Neuronal stem cell (in vitro differentiated cells): Measurements from ENCODE around the gene PITPNB.

Experiments used
- DNase-seq: peaks from one replicate; pipeline ENCODE4 v3.0.0-alpha.2; 2013; ENCODE audit warnings: low spot score
- H2AFZ ChIP-seq: one replicate; pipeline ENCODE4 v1.6.1; 2013; ENCODE audit warnings: mild to moderate bottlenecking, low read length, inconsistent platforms
- H2AK5ac ChIP-seq: 2 replicates; pipeline ENCODE4 v1.6.1; 2013; ENCODE audit warnings: low read depth, mild to moderate bottlenecking, inconsistent platforms, low read length, moderate library complexity, mixed read lengths
- H2BK120ac ChIP-seq: 2 replicates; pipeline ENCODE4 v1.6.1; 2013; ENCODE audit warnings: low read depth, mild to moderate bottlenecking, inconsistent platforms, low read length, moderate library complexity, mixed read lengths
- H2BK12ac ChIP-seq: one replicate; pipeline ENCODE4 v1.6.1; 2013; ENCODE audit warnings: low read length, inconsistent platforms
- H2BK15ac ChIP-seq: 2 replicates; pipeline ENCODE4 v1.6.1; 2013; ENCODE audit warnings: mild to moderate bottlenecking, low read length, inconsistent platforms, mixed read lengths
- H2BK5ac ChIP-seq: one replicate; pipeline ENCODE4 v1.6.1; 2013; ENCODE audit warnings: inconsistent platforms, mild to moderate bottlenecking, low read length, moderate library complexity
- H3K14ac ChIP-seq: one replicate; pipeline ENCODE4 v1.6.1; 2013; ENCODE audit warnings: low read length, inconsistent platforms
- H3K18ac ChIP-seq: 2 replicates; pipeline ENCODE4 v1.6.1; 2013; ENCODE audit warnings: low read length, inconsistent platforms
- H3K23ac ChIP-seq: 2 replicates; pipeline ENCODE4 v1.6.1; 2013; ENCODE audit warnings: low read depth, mild to moderate bottlenecking, mixed read lengths, low read length, inconsistent platforms; ENCODE audit not compliant: poor library complexity
- H3K27ac ChIP-seq: replicated peaks from 3 replicates; pipeline ENCODE4 v1.5.1; 2013; ENCODE audit warnings: low read length, inconsistent platforms
- H3K27me3 ChIP-seq, 3 experiments: 2 replicates each; pipeline ENCODE4 v1.6.1; 2013; ENCODE audit warnings: low read length in 3 of 3, mild to moderate bottlenecking in 2 of 3, inconsistent platforms in 1 of 3, low read depth in 1 of 3, mixed read lengths in 1 of 3, moderate library complexity in 1 of 3; ENCODE audit not compliant: control insufficient read depth in 3 of 3, insufficient read depth in 3 of 3
- H3K36me3 ChIP-seq, 2 donors: replicated peaks in 1 of 2; 2 replicates each; pipeline ENCODE4 v1.6.1; 2013; ENCODE audit warnings: low read length in 2 of 2; ENCODE audit not compliant: control insufficient read depth in 2 of 2, insufficient read depth in 2 of 2
- H3K4ac ChIP-seq: 2 replicates; pipeline ENCODE4 v1.6.1; 2013; ENCODE audit warnings: inconsistent platforms, mild to moderate bottlenecking, low read length, moderate library complexity
- H3K4me1 ChIP-seq, 2 donors: 1 replicate in 1 of 2; 2 replicates in 1 of 2; pipeline ENCODE4 v1.6.1; 2013; ENCODE audit warnings: low read length in 2 of 2, low read depth in 1 of 2; ENCODE audit not compliant: control insufficient read depth in 2 of 2, insufficient read depth in 1 of 2
- H3K4me2 ChIP-seq: one replicate; pipeline ENCODE4 v1.6.1; 2013; ENCODE audit warnings: mild to moderate bottlenecking, low read length, inconsistent platforms; ENCODE audit not compliant: insufficient read depth, poor library complexity, severe bottlenecking
- H3K4me3 ChIP-seq, 2 donors: 2 replicates each; pipeline ENCODE4 v1.5.1; 2013; ENCODE audit warnings: low read length in 2 of 2, mild to moderate bottlenecking in 2 of 2, inconsistent platforms in 1 of 2, moderate library complexity in 1 of 2
- H3K79me1 ChIP-seq: one replicate; pipeline ENCODE4 v1.6.1; 2013; ENCODE audit warnings: low read depth, mild to moderate bottlenecking, inconsistent platforms, low read length, moderate library complexity
- H3K9ac ChIP-seq: one replicate; pipeline ENCODE4 v1.6.1; 2013; ENCODE audit warnings: mild to moderate bottlenecking, low read depth, low read length, inconsistent platforms; ENCODE audit not compliant: poor library complexity
- H3K9me3 ChIP-seq, 2 donors: replicated peaks in 1 of 2; 2 replicates each; pipeline versions ENCODE3 to v1.6.1; 2013; ENCODE audit warnings: low read length in 2 of 2, mild to moderate bottlenecking in 2 of 2, inconsistent platforms in 1 of 2, low read depth in 1 of 2, mixed read lengths in 1 of 2, moderate library complexity in 1 of 2; ENCODE audit not compliant: control insufficient read depth in 2 of 2, insufficient read depth in 1 of 2
- H4K8ac ChIP-seq: one replicate; pipeline ENCODE4 v1.6.1; 2013; ENCODE audit warnings: low read depth, mild to moderate bottlenecking, inconsistent platforms, low read length, moderate library complexity
- H4K91ac ChIP-seq: one replicate; pipeline ENCODE4 v1.6.1; 2013; ENCODE audit warnings: low read length, low read depth, mild to moderate bottlenecking, inconsistent platforms; ENCODE audit not compliant: poor library complexity
- WGBS, 2 donors: extraction: QIAGEN DNeasy Blood & Tissue Kit; methylation state at CpG; one replicate each; pipeline ENCODE4 v1.1.7; 2013; ENCODE audit warnings: missing lambda C conversion rate in 2 of 2, mixed read lengths in 1 of 2; ENCODE audit not compliant: insufficient read length in 2 of 2, insufficient replicate concordance in 1 of 2; ENCODE audit errors: extremely low coverage in 2 of 2; 5-methylcytosine and 5-hydroxymethylcytosine counted together

Gene PITPNB

DNA sequence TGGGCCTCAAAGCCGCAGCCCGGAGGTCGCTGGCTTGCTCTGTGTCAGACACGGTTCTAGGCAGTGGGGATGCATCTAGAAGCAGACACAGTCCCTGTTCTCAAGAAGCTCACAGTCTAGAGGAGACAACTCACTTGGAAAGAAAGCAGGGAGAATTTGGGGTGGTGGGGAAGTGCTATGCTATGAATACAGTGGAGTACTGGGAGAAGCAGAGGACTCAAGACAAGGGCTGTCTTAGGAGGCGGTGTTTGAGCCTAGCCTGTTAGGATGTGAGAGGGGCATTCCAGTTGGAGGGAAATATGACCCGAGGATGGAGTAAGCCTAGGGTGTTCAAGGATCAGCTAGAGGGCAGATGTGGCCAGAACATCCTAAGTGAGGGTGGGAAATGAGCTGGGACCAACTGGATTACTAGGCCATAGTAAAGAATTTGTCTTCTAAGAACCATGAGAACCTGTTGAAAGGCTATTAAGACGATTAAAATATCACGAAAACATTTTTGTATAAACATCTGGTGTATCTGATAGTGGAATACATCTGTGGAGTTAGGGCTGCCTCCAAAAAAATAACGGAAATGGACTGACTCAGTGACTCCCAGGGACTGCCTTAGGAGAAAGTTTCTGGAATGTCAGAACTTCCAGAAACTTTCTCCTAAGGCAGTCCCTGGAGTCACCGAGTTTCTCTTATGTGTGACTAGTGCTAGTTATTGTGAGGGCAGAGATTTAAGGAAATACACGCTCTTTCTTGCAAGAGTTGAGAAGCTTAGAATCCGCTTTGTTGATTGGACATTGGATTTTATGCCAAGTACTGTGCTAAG is 1.1 kb upstream of the PITPNB start:
- no CpG with 5 or more reads among the region's 12 CpGs for WGBS, 2 donors
- Histone ChIP-seq H3K27me3 (no peaks in the 10 kb centered on the region), H3K79me1 (peaks cover 2% of the 10 kb centered on the region), H3K18ac (peak overlapping the region; percentile 86), H3K4me2 (peak overlapping the region; percentile 78), H3K36me3 (peaks cover 4 to 45% of the 10 kb centered on the region in 2 donors), H4K8ac (no peak overlapping the region), H3K4me3 (peak overlapping the region; percentile 90 to 91), H3K14ac (no peak overlapping the region), H3K4ac (no peak overlapping the region), H2BK12ac (no peak overlapping the region), H3K4me1 (peaks cover 4 to 5% of the 10 kb centered on the region in 2 donors), H3K9me3 (peaks cover 3 to 13% of the 10 kb centered on the region in 2 donors), H4K91ac (no peak overlapping the region), H2BK5ac (peak overlapping the region; percentile 84), H3K27ac (peak overlapping the region; percentile 83), H3K9ac (peak overlapping the region; percentile 91), H3K23ac (peak overlapping the region; percentile 31), H2AFZ (peak overlapping the region; percentile 93), H2BK15ac (peak overlapping the region; percentile 17), H2BK120ac (no peak overlapping the region), H2AK5ac (peak overlapping the region; percentile 36)
- peak; percentile 54 for DNase-seq

DNA sequence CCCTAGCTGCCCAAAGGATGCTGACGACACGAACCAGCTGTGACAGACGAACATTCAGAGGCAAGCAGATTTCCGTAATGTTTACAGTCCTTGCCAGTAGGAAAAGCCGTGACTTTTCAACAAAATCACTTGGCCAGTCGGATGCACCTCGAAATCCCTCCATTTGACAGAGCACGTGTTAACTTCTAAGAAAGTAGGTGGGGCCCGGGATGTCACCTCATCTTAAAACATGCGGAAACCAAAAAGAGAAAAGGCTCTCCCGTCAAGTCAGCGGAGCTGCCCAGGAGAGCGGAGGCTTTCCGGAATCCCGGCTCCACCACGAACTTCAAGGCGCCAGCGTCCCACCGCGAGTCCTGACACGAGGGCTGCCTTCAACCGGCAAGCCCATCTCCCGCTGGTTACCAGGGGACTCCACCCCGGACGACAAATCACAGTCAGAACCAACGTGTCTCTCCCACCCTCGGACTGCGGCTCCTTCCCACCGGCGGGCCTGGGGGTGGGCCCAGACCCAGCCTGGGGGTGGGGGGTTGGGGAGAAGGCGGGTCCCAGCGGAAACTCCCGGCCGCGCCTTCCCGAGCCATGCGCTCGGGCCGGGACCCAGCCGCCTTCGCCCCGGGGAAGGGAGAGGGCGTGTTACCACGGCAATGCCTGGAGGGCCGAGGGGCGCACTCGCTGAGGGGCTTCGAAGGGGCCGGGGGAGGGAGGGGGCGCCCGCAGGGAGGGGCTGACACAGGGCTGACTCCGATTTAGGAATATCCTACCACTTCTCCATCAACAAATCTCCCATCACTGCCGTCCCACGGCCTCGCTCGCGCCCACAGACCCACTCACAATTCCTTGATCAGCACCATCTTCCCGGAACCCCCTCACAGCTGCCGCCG is 475 bp downstream of the PITPNB start:
- no peak overlapping the region for H3K14ac ChIP-seq
- H3K9me3 ChIP-seq, result peaks cover 0 to 3% of the 10 kb centered on the region in 2 donors
- peak; percentile 35 for DNase-seq
- peak overlapping the region; percentile 44 for H3K23ac ChIP-seq
- peak overlapping the region; percentile 87 for H3K18ac ChIP-seq
- no peak overlapping the region for H2BK12ac ChIP-seq
- peak overlapping the region; percentile 91 to 97 for H3K4me3 ChIP-seq
- H3K27me3 ChIP-seq, result no peaks in the 10 kb centered on the region
- H3K4me1 ChIP-seq, result peaks cover 5 to 7% of the 10 kb centered on the region in 2 donors
- H4K8ac ChIP-seq, result no peak overlapping the region
- no CpG with 5 or more reads among the region's 60 CpGs for WGBS, 2 donors
- no peak overlapping the region for H4K91ac ChIP-seq
- peak overlapping the region; percentile 70 for H3K4me2 ChIP-seq
- no peak overlapping the region for H2AK5ac ChIP-seq
- H2AFZ ChIP-seq, result peak overlapping the region; percentile 92
- peaks cover 2 to 40% of the 10 kb centered on the region in 2 donors for H3K36me3 ChIP-seq
- peak overlapping the region; percentile 67 for H3K27ac ChIP-seq
- H3K79me1 ChIP-seq, result peaks cover 2% of the 10 kb centered on the region
- H2BK120ac ChIP-seq, result no peak overlapping the region
- H2BK15ac ChIP-seq, result no peak overlapping the region
- H3K4ac ChIP-seq, result no peak overlapping the region
- peak overlapping the region; percentile 64 for H3K9ac ChIP-seq
- no peak overlapping the region for H2BK5ac ChIP-seq

DNA sequence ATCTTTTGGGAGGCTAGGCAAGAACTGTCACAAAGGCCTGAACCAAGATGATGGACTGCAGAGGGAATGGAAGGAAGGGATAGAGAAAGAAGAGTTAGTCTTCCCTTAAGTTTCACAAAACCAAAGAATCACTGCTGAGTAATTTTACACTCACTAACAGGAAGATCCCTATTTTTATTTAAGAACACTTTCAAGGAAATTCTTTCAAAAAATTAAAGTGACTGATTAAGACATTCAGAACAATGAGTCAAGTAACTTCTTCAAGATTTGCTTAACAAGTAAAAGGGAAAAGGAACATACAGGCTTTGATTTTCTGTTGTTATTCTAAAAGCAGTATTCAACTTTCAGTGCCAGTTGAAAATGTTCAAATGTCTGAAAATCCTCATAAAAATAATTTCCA is 3.1 kb downstream of the PITPNB start:
- Histone ChIP-seq H4K8ac (no peak overlapping the region), H3K27ac (no peak overlapping the region), H3K36me3 (peaks cover 0 to 34% of the 10 kb centered on the region in 2 donors), H2AK5ac (no peak overlapping the region), H2BK5ac (no peak overlapping the region), H2BK12ac (no peak overlapping the region), H3K79me1 (peaks cover 2% of the 10 kb centered on the region), H3K14ac (no peak overlapping the region), H3K4me1 (peaks cover 5 to 7% of the 10 kb centered on the region in 2 donors), H3K18ac (no peak overlapping the region), H3K4me2 (no peak overlapping the region), H2BK15ac (no peak overlapping the region), H3K4ac (no peak overlapping the region), H3K27me3 (no peaks in the 10 kb centered on the region), H3K4me3 (no peak overlapping the region), H2BK120ac (no peak overlapping the region), H3K23ac (no peak overlapping the region), H4K91ac (no peak overlapping the region), H3K9me3 (no peaks in the 10 kb centered on the region), H2AFZ (no peak overlapping the region), H3K9ac (no peak overlapping the region)
- DNase-seq, result no peak

DNA sequence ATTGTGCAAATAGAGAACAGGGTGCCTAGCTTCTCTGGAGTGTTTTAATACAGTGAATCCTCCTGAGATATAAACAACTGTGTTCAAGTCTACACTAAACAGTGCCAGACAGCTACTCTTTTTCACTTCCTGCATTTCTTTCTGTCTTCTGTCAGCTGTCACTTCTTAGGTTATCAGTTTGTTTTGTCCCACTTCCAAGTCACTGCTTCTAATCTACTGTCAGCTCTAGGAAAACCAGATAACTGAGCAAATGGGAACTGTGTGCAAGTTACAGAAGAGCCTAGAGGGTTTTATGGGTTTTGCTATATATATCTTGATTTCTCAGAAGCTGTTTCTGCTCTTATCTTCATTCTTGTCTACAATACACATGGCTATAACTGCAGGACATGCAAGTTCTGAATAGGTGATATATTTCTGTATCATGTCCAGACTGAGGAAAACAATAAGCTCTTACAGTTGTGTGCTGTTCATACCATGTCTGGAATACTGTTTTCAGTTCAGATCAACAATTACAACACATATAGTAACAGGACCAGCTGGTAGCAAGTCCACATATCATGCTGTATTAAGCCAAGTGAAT is 5.8 kb downstream of the PITPNB start:
- Histone ChIP-seq H3K27ac (no peak overlapping the region), H3K18ac (no peak overlapping the region), H4K8ac (no peak overlapping the region), H2AFZ (no peak overlapping the region), H3K27me3 (no peaks in the 10 kb centered on the region), H2BK12ac (no peak overlapping the region), H3K4me2 (no peak overlapping the region), H2BK5ac (no peak overlapping the region), H3K36me3 (peaks cover 3 to 61% of the 10 kb centered on the region in 2 donors), H3K14ac (no peak overlapping the region), H3K9me3 (no peaks in the 10 kb centered on the region), H2BK15ac (no peak overlapping the region), H3K9ac (no peak overlapping the region), H3K4me3 (no peak overlapping the region), H3K4me1 (peaks cover 5 to 7% of the 10 kb centered on the region in 2 donors), H4K91ac (no peak overlapping the region), H3K23ac (no peak overlapping the region), H2AK5ac (no peak overlapping the region), H2BK120ac (no peak overlapping the region), H3K4ac (no peak overlapping the region), H3K79me1 (peaks cover 2% of the 10 kb centered on the region)
- DNase-seq, result no peak
